Measurements from ENCODE around the gene NRCAM. TPM values are rescaled to one million over a fixed set of nuclear protein-coding genes. Genes with fewer than 3 reads are reported as not detected.

Gene NRCAM
- total and polyA plus RNA-seq, 2 of the 8 experiments (the other 6 are each of a cell fraction or from before 2014, with no cell fraction given), result 2.7 to 3.8 TPM

- CTCF ChIA-PET (ENCODE audit: partially characterized antibody), result interaction anchor here (0.6 kb wide), 1 partner anchor 295 kb away, joined by 3 read pairs; no protein-coding TSS in a partner anchor
- Histone ChIP-seq H4K8ac (ENCODE audit: extremely low read depth, insufficient read depth, low read length) (no peak overlapping the region), H4K91ac (replicated peaks; ENCODE audit: insufficient read length, low read length) (no peak overlapping the region), H4K20me1 (replicated peaks in 1 of 2; ENCODE audit: control insufficient read depth in 1 of 2, insufficient read depth in 2 of 2, low read length in 2 of 2) (no peaks in the 10 kb centered on the region), H3K14ac (ENCODE audit: insufficient read length) (no peak overlapping the region), H2BK15ac (ENCODE audit: low read length) (no peak overlapping the region), H3K27me3 (replicated peaks in 1 of 4; ENCODE audit: control insufficient read depth in 3 of 4, extremely low read depth in 1 of 4, insufficient read depth in 3 of 4, low read length in 3 of 4) (no peaks in the 10 kb centered on the region), H3K56ac (replicated peaks; ENCODE audit: insufficient read length, low read depth, low read length) (no peak overlapping the region), H3K79me2 (ENCODE audit: control insufficient read depth in 1 of 2, insufficient read depth in 2 of 2, low read length in 2 of 2) (no peaks in the 10 kb centered on the region), H2BK20ac (ENCODE audit: low read length) (no peak overlapping the region), H3K4me1 (replicated peaks in 1 of 4; ENCODE audit: control insufficient read depth in 3 of 4, insufficient read depth in 4 of 4, low read length in 3 of 4) (no peaks in the 10 kb centered on the region), H3K4me3 (ENCODE audit: extremely low read depth in 1 of 4, insufficient read depth in 2 of 4, low read depth in 3 of 4, low read length in 4 of 4) (no peak overlapping the region), H3K9me3 (ENCODE audit: insufficient read depth in 2 of 2, low read depth in 1 of 2, low read length in 1 of 2) (peaks cover 0 to 2% of the 10 kb centered on the region in 2 experiments; a peak in 1 of 4 replicates), H3K23me2 (ENCODE audit: low read depth, low read length) (no peaks in the 10 kb centered on the region; the same call in 1 of the 2 replicates), H2BK12ac (ENCODE audit: low read depth, low read length) (no peak overlapping the region), H3K18ac (ENCODE audit: extremely low read depth, low read length) (no peak overlapping the region), H3K4ac (replicated peaks; ENCODE audit: insufficient read length, low read depth, low read length) (no peak overlapping the region), H4K5ac (ENCODE audit: insufficient read length, low read depth, low read length) (no peak overlapping the region), H3K23ac (ENCODE audit: insufficient read length) (no peak overlapping the region), H3K79me1 (ENCODE audit: low read depth, low read length) (no peaks in the 10 kb centered on the region), H3K36me3 (ENCODE audit: control insufficient read depth in 2 of 4, insufficient read depth in 4 of 4, low read length in 3 of 4) (no peaks in the 10 kb centered on the region), H2AK5ac (ENCODE audit: low read depth, low read length) (no peak overlapping the region), H3K27ac (ENCODE audit: low read depth, low read length) (no peak overlapping the region), H2BK5ac (ENCODE audit: low read depth, low read length) (no peak overlapping the region), H2AFZ (ENCODE audit: low read length) (no peak overlapping the region), H3K4me2 (ENCODE audit: insufficient read depth in 1 of 2, low read depth in 2 of 2, low read length in 2 of 2) (no peak overlapping the region), H3K9ac (replicated peaks in 1 of 4; ENCODE audit: extremely low read depth in 1 of 4, low read depth in 3 of 4, low read length in 3 of 4) (no peak overlapping the region), H2BK120ac (replicated peaks; ENCODE audit: low read depth, low read length) (no peak overlapping the region)
- POLR2A ChIA-PET (ENCODE audit: partially characterized antibody), result interaction anchor here (0.9 kb wide), 1 partner anchor 11 kb away, joined by 3 read pairs; no protein-coding TSS in a partner anchor
- no peak for TF ChIP-seq CBX8 (IDR thresholded peaks at IDR 0.05; ENCODE audit: borderline replicate concordance, low read depth, low read length)
- TF ChIP-seq HDAC2 (IDR thresholded peaks at IDR 0.05; ENCODE audit: borderline replicate concordance in 1 of 2, low read depth in 2 of 2, low read length in 2 of 2), result no peak
- TF ChIP-seq RAD21 (IDR thresholded peaks at IDR 0.05 in 1 of 2, conservative IDR thresholded peaks at IDR 0.05 in 1 of 2; ENCODE audit: low read depth in 2 of 2, low read length in 2 of 2), result no peak
- DNase-seq (ENCODE audit: low read depth in 1 of 2, low spot score in 2 of 2) (no peak), FAIRE-seq (no peak)
- WGBS, 2 experiments (ENCODE audit: extremely low coverage in 1 of 2, insufficient coverage in 1 of 2, insufficient read length in 1 of 2, insufficient replicate concordance in 2 of 2, low coverage in 1 of 2, low lambda C conversion rate in 2 of 2, missing lambda C conversion rate in 1 of 2), result 91% methylated on average over 10 of the region's 10 CpGs; no CpG with 5 or more reads in 1 of the 2 experiments
These were observed 178.0 kb downstream of the NRCAM start for GRCh38 chr7:108278281-108278680.

All from H1 (cell line).